Anterior cingulate cortex (tissue), 58 donors: ENCODE measurements around the gene HMGN5.

ENCODE experiments used
- DNase-seq, 58 donors: peaks; one replicate each; lab custom pipeline; 2025; lab: John Stamatoyannopoulos, UW

Gene HMGN5

GRCh38 chrX:81120936-81121371 lies 80.8 kb downstream of the HMGN5 start:
- peak in 41 of 58 donors; percentile 0 to 47 (median 8) for DNase-seq

GRCh38 chrX:81120258-81120935 lies 81.3 kb downstream of the HMGN5 start:
- peak in 2 of 58 donors; percentile 2 to 19 for DNase-seq

GRCh38 chrX:81114757-81115156 lies 87.0 kb downstream of the HMGN5 start:
- no peak for DNase-seq

GRCh38 chrX:81110286-81110685 lies 91.4 kb downstream of the HMGN5 start:
- DNase-seq = no peak

GRCh38 chrX:81082649-81083048 lies 119.1 kb downstream of the HMGN5 start:
- DNase-seq = no peak
